ENCODE results near the gene C14orf119. TPM values are rescaled to one million over a fixed set of nuclear protein-coding genes. Genes with fewer than 3 reads are reported as not detected.

The C14orf119 gene
- total RNA-seq, 1 experiment from 2014 or later = 39.6 TPM

- intact Hi-C loops (cut with micrococcal nuclease; ENCODE audit: unreplicated experiment) = no loop called here
- POLR2A ChIA-PET = no interaction called here
- no peaks in the 10 kb centered on the region for H3K4me1 ChIP-seq (ENCODE audit: control insufficient read depth, insufficient read depth, low read length)
- CTCF ChIA-PET = interaction anchor here (0.6 kb wide), 1 partner anchor 34 kb away, joined by 3 read pairs; no protein-coding TSS in a partner anchor
- H3K27me3 ChIP-seq (ENCODE audit: control insufficient read depth, insufficient read depth, low read length) = no peaks in the 10 kb centered on the region
- H3K36me3 ChIP-seq (ENCODE audit: control insufficient read depth, insufficient read depth, low read length) = no peaks in the 10 kb centered on the region
- no peak overlapping the region for H3K27ac ChIP-seq (ENCODE audit: low read length)
- ATAC-seq (no peak), DNase-seq (ENCODE audit: low read depth, low spot score) (no peak)
- no peaks in the 10 kb centered on the region for H3K9me3 ChIP-seq (ENCODE audit: control insufficient read depth, insufficient read depth, low read depth, low read length)
- in situ Hi-C loops (cut with HindIII; ENCODE audit: low pct_unique_long_range_greater_than_20kb, low sequenced_read_pairs) = no loop called here
- no peak for TF ChIP-seq POLR2AphosphoS5 (IDR thresholded peaks at IDR 0.05; ENCODE audit: low read depth, low read length)
- no peak for TF ChIP-seq SIN3A (IDR thresholded peaks at IDR 0.05; ENCODE audit: borderline replicate concordance, insufficient read depth, low read depth, low read length)
- TF ChIP-seq TCF7L2 (IDR thresholded peaks at IDR 0.05; ENCODE audit: low read depth, low read length) = no peak
- no peak for TF ChIP-seq CTCF (IDR thresholded peaks at IDR 0.05)
- TF ChIP-seq REST (IDR thresholded peaks at IDR 0.05; ENCODE audit: insufficient read depth in 1 of 2, low read depth in 2 of 2, low read length in 1 of 2) = no peak
- no TSS peak for BruUV-seq (replicated peaks)
- H3K4me3 ChIP-seq (ENCODE audit: low read depth in 2 of 2, low read length in 2 of 2) = no peak overlapping the region
Measured at GRCh38 chr14:23102801-23103200, 7.5 kb downstream of the C14orf119 start.

GRCh38 chr14:23103581-23103980 lies 8.3 kb downstream of the C14orf119 start:
- no TSS peak for BruUV-seq (replicated peaks)
- ATAC-seq (no peak), DNase-seq (ENCODE audit: low read depth, low spot score) (no peak)
- Histone ChIP-seq H3K27me3 (ENCODE audit: control insufficient read depth, insufficient read depth, low read length) (no peaks in the 10 kb centered on the region), H3K27ac (ENCODE audit: low read length) (no peak overlapping the region), H3K4me1 (ENCODE audit: control insufficient read depth, insufficient read depth, low read length) (no peaks in the 10 kb centered on the region), H3K36me3 (ENCODE audit: control insufficient read depth, insufficient read depth, low read length) (no peaks in the 10 kb centered on the region), H3K9me3 (ENCODE audit: control insufficient read depth, insufficient read depth, low read depth, low read length) (no peaks in the 10 kb centered on the region), H3K4me3 (ENCODE audit: low read depth in 2 of 2, low read length in 2 of 2) (no peak overlapping the region)
- ChIA-PET POLR2A (no interaction called here), CTCF (no interaction called here)
- intact Hi-C loops (cut with micrococcal nuclease; ENCODE audit: unreplicated experiment) = no loop called here
- in situ Hi-C loops (cut with HindIII; ENCODE audit: low pct_unique_long_range_greater_than_20kb, low sequenced_read_pairs) = no loop called here
- TF ChIP-seq POLR2AphosphoS5 (IDR thresholded peaks at IDR 0.05; ENCODE audit: low read depth, low read length) = no peak
- TF ChIP-seq TCF7L2 (IDR thresholded peaks at IDR 0.05; ENCODE audit: low read depth, low read length) = no peak
- TF ChIP-seq CTCF (IDR thresholded peaks at IDR 0.05) = no peak
- TF ChIP-seq REST (IDR thresholded peaks at IDR 0.05; ENCODE audit: insufficient read depth in 1 of 2, low read depth in 2 of 2, low read length in 1 of 2) = no peak
- no peak for TF ChIP-seq SIN3A (IDR thresholded peaks at IDR 0.05; ENCODE audit: borderline replicate concordance, insufficient read depth, low read depth, low read length)

All from Panc1 (cell line).